Neural cell (in vitro differentiated cells): ENCODE results near the gene KDM4C. TPM values are rescaled to one million over a fixed set of nuclear protein-coding genes. Genes with fewer than 3 reads are reported as not detected.

Experiments used
- H2AFZ ChIP-seq: fragments of 200-600, 300-800 bp; sonication (generic), shearing (Covaris generic); 2 replicates; pipeline ENCODE4 v1.6.0; 2014; ENCODE audit warnings: low read depth, mild to moderate bottlenecking, antibody characterized with exemption, low read length, moderate library complexity
- H3F3A ChIP-seq: fragments of 200-600 bp; shearing (Covaris generic); 2 replicates; pipeline ENCODE4 v1.6.1; 2016; ENCODE audit warnings: mild to moderate bottlenecking, moderate library complexity, mixed read lengths, antibody characterized with exemption, low read length; ENCODE audit not compliant: insufficient read depth, poor library complexity, severe bottlenecking
- H3K27ac ChIP-seq: fragments of 200-600, 300-800 bp; sonication (generic), shearing (Covaris generic); 2 replicates; pipeline ENCODE4 v1.5.1; 2014; ENCODE audit warnings: mild to moderate bottlenecking, low read length, moderate library complexity
- H3K27me3 ChIP-seq: fragments of 300-800, 200-600 bp; sonication (generic), shearing (Covaris generic); 2 replicates; pipeline ENCODE4 v1.6.0; 2014; ENCODE audit warnings: mild to moderate bottlenecking, low read depth, low read length, moderate library complexity; ENCODE audit not compliant: insufficient read depth
- H3K36me3 ChIP-seq: fragments of 300-800, 200-600 bp; sonication (generic), shearing (Covaris generic); 2 replicates; pipeline ENCODE4 v1.5.1; 2014; ENCODE audit warnings: mild to moderate bottlenecking, antibody characterized with exemption, low read length, moderate library complexity; ENCODE audit not compliant: insufficient read depth
- H3K4me2 ChIP-seq: fragments of 300-800, 200-600 bp; sonication (generic), shearing (Covaris generic); 2 replicates; pipeline ENCODE4 v1.6.0; 2014; ENCODE audit warnings: mild to moderate bottlenecking, low read length
- H3K4me3 ChIP-seq: fragments of 300-800, 200-600 bp; sonication (generic), shearing (Covaris generic); 2 replicates; pipeline ENCODE4 v1.5.1; 2014; ENCODE audit warnings: mild to moderate bottlenecking, low read length, moderate library complexity
- H3K79me2 ChIP-seq: fragments of 200-600 bp; shearing (Covaris generic); replicated peaks from 2 replicates; pipeline ENCODE4 v1.6.0; 2014; ENCODE audit warnings: mild to moderate bottlenecking, low read length, moderate library complexity; ENCODE audit not compliant: insufficient read depth
- H3K9ac ChIP-seq: fragments of 300-800, 200-600 bp; sonication (generic), shearing (Covaris generic); 2 replicates; pipeline ENCODE4 v1.6.1; 2016; ENCODE audit warnings: mild to moderate bottlenecking, low read length, mixed read lengths
- H3K9me2 ChIP-seq: fragments of 200-600 bp; shearing (Covaris generic); 2 replicates; pipeline ENCODE4 v1.6.1; 2016; ENCODE audit warnings: mild to moderate bottlenecking, low read length, mixed read lengths; ENCODE audit not compliant: insufficient read depth
- H3K9me3 ChIP-seq: fragments of 200-600, 300-800 bp; sonication (generic), shearing (Covaris generic); 2 replicates; pipeline ENCODE4 v1.6.1; 2016; ENCODE audit warnings: mild to moderate bottlenecking, mixed run types, low read length, moderate library complexity, mixed read lengths
- H4K20me1 ChIP-seq: fragments of 200-600 bp; shearing (Covaris generic); 2 replicates; pipeline ENCODE4 v1.6.1; 2016; ENCODE audit warnings: mild to moderate bottlenecking, mixed run types; ENCODE audit not compliant: insufficient read depth
- CTCF ChIP-seq: fragments of 450-650 bp; IDR thresholded peaks from 2 replicates; pipeline ENCODE4 v1.5.1; 2014; ENCODE audit warnings: antibody characterized with exemption, mild to moderate bottlenecking, moderate library complexity; ENCODE audit not compliant: poor library complexity, severe bottlenecking
- EP300 ChIP-seq: fragments of 450-650 bp; conservative IDR thresholded peaks from 2 replicates; pipeline ENCODE4 v1.6.1; 2014; ENCODE audit warnings: antibody characterized with exemption, mild to moderate bottlenecking, moderate library complexity; ENCODE audit not compliant: poor library complexity, severe bottlenecking
- EZH2 ChIP-seq: fragments of 200-600, 300-800 bp; shearing (Covaris generic), sonication (generic); IDR thresholded peaks from 2 replicates; pipeline ENCODE4 v1.6.1; 2014; ENCODE audit warnings: antibody characterized with exemption, low read length, borderline replicate concordance, mild to moderate bottlenecking; ENCODE audit not compliant: insufficient read depth, poor library complexity, severe bottlenecking
- MXI1 ChIP-seq: fragments of 450-650 bp; conservative IDR thresholded peaks from 2 replicates; pipeline ENCODE4 v1.6.1; 2014; ENCODE audit warnings: antibody characterized with exemption, mild to moderate bottlenecking; ENCODE audit not compliant: poor library complexity, severe bottlenecking
- POLR2AphosphoS5 ChIP-seq: IDR thresholded peaks from 2 replicates; pipeline ENCODE4 v1.6.1; 2012
- RAD21 ChIP-seq: fragments of 450-650 bp; conservative IDR thresholded peaks from 2 replicates; pipeline ENCODE4 v1.6.1; 2014; ENCODE audit warnings: antibody characterized with exemption, mild to moderate bottlenecking, moderate library complexity
- REST ChIP-seq: IDR thresholded peaks from 2 replicates; pipeline ENCODE4 v1.6.1; 2012; ENCODE audit warnings: borderline replicate concordance
- SMC3 ChIP-seq: fragments of 450-650 bp; conservative IDR thresholded peaks from 2 replicates; pipeline ENCODE4 v1.6.1; 2014; ENCODE audit warnings: antibody characterized with exemption, mild to moderate bottlenecking, moderate library complexity; ENCODE audit not compliant: poor library complexity
- TAF1 ChIP-seq: IDR thresholded peaks from 2 replicates; pipeline ENCODE4 v1.6.1; 2012; ENCODE audit warnings: low read depth
- polyA plus RNA-seq: library from polyadenylated mRNA; depleted of rRNA; stranded (reverse); fragments of >200 nt; gene quantifications from 2 replicates; pipeline ENCODE4 v1.2.3, GENCODE V29; 2014

The KDM4C gene
- polyA plus RNA-seq, 1 donor from 2014 or later: 21.1 TPM

DNA sequence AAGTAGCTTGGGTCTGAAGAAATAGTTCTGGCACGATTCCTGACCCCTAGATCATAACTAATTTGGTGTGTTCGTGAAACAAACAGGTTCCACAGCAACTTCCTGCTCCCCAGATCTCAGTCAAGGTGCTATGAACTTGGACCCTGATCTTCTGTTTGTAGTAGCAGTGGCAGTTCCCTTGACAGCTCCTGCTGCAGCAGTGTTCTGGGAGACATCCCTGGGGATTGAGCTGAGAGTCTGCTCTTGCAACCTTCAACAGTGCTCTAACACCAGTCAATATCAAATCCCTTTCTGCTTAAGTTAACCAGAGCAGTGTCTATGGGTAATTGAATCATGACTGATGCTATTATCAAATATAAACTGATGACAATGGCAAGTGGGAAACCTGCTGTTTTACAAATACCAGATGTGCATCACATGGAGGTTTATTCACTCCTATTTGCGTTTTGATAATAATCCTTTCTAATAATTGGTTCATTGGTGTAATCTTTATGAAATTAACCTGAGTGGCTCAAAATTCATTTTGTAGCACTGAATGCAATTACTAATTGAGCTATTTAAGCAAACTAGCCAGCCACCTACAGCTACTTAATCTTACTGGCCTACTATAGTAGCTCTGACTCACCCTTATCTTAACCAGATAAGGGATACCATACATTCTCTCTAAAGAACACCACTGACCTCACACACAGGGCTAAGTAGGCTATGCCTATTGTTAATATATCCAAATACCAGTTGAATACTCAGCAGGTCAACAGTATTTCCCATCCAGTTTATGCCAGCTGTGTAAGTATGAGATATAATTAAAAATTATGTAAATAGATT lies 21.9 kb downstream of the KDM4C start:
- H3K27me3 ChIP-seq: no peaks in the 10 kb centered on the region
- H3F3A ChIP-seq: no peaks in the 10 kb centered on the region
- no peaks in the 10 kb centered on the region for H3K9me2 ChIP-seq
- no peak overlapping the region for H3K4me2 ChIP-seq
- H4K20me1 ChIP-seq: no peaks in the 10 kb centered on the region
- no peaks in the 10 kb centered on the region for H3K9me3 ChIP-seq
- H2AFZ ChIP-seq: no peak overlapping the region
- H3K9ac ChIP-seq: no peak overlapping the region
- no peak for TF ChIP-seq TAF1
- TF ChIP-seq POLR2AphosphoS5: no peak
- TF ChIP-seq RAD21: no peak
- TF ChIP-seq EP300: no peak
- TF ChIP-seq MXI1: no peak
- no peak overlapping the region for H3K27ac ChIP-seq
- H3K79me2 ChIP-seq: no peaks in the 10 kb centered on the region
- no peaks in the 10 kb centered on the region for H3K36me3 ChIP-seq
- no peak overlapping the region for H3K4me3 ChIP-seq

DNA sequence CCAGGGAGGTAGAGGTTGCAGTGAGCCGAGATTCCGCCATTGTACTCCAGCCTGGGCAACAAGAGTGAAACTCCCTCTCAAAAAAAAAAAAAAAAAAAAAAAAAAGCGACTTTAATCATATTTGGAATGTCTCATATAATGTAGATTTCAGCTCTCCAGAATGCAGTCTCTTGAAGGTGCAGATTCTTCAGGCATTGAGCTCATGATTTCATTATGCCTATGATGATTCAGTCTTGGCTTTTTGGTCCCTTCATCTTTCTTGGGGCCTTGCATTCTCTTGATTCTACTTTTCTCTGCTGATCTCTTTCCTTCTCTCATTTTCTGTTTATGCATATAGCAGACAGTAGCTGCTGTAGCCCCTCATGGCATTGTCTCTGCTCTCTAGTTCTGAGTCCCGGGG lies 22.9 kb downstream of the KDM4C start:
- H3F3A ChIP-seq: no peaks in the 10 kb centered on the region
- no peaks in the 10 kb centered on the region for H3K9me2 ChIP-seq
- H3K79me2 ChIP-seq: no peaks in the 10 kb centered on the region
- H2AFZ ChIP-seq: no peak overlapping the region
- H3K4me3 ChIP-seq: no peak overlapping the region
- H3K27ac ChIP-seq: no peak overlapping the region
- H3K36me3 ChIP-seq: no peaks in the 10 kb centered on the region
- H3K9me3 ChIP-seq: no peaks in the 10 kb centered on the region
- H3K4me2 ChIP-seq: no peak overlapping the region
- no peak overlapping the region for H3K9ac ChIP-seq
- no peaks in the 10 kb centered on the region for H4K20me1 ChIP-seq
- TF ChIP-seq POLR2AphosphoS5 (no peak), CTCF (no peak), REST (no peak), EP300 (no peak), SMC3 (no peak), TAF1 (no peak), MXI1 (no peak), EZH2 (no peak), RAD21 (no peak)
- no peaks in the 10 kb centered on the region for H3K27me3 ChIP-seq
